IMR-90 (cell line): ENCODE data around the gene C22orf15.

Experiments
- BHLHE40 ChIP-seq: fragments of 150-350 bp; IDR thresholded peaks from 2 replicates; pipeline ENCODE4 v1.6.1; 2016; ENCODE audit warnings: mild to moderate bottlenecking, low read depth, low read length
- CEBPB ChIP-seq: IDR thresholded peaks from 2 replicates; pipeline ENCODE4 v1.6.1; 2012; ENCODE audit warnings: low read depth, low read length, improper control_type of control experiment
- MAZ ChIP-seq: IDR thresholded peaks from 2 replicates; pipeline ENCODE4 v1.6.1; 2012; ENCODE audit warnings: low read depth, mild to moderate bottlenecking, low read length, improper control_type of control experiment, moderate library complexity, borderline replicate concordance
- MXI1 ChIP-seq: IDR thresholded peaks from 2 replicates; pipeline ENCODE4 v1.6.1; 2012; ENCODE audit warnings: low read depth, mild to moderate bottlenecking, low read length, moderate library complexity, borderline replicate concordance
- POLR2A ChIP-seq: IDR thresholded peaks from 2 replicates; pipeline ENCODE4 v1.6.1; 2012; ENCODE audit warnings: mild to moderate bottlenecking, low read depth, low read length
- RCOR1 ChIP-seq: IDR thresholded peaks from 2 replicates; pipeline ENCODE4 v1.6.1; 2012; ENCODE audit warnings: mild to moderate bottlenecking, low read length, improper control_type of control experiment; ENCODE audit not compliant: insufficient replicate concordance
- RFX5 ChIP-seq: IDR thresholded peaks from 2 replicates; pipeline ENCODE4 v1.8.0; 2012; ENCODE audit warnings: low read depth, mild to moderate bottlenecking, low read length, moderate library complexity
- TF ChIP-seq, protein P1 (sequence below): conservative IDR thresholded peaks from 2 replicates; pipeline ENCODE4 v1.5.1; 2012; ENCODE audit warnings: mild to moderate bottlenecking, low read depth, low read length, improper control_type of control experiment
- TF ChIP-seq, protein P2 (sequence below): fragments of 150-350 bp; IDR thresholded peaks from 2 replicates; pipeline ENCODE4 v1.6.1; 2017; ENCODE audit warnings: mild to moderate bottlenecking, antibody characterized with exemption, low read length, low read depth

DNA sequence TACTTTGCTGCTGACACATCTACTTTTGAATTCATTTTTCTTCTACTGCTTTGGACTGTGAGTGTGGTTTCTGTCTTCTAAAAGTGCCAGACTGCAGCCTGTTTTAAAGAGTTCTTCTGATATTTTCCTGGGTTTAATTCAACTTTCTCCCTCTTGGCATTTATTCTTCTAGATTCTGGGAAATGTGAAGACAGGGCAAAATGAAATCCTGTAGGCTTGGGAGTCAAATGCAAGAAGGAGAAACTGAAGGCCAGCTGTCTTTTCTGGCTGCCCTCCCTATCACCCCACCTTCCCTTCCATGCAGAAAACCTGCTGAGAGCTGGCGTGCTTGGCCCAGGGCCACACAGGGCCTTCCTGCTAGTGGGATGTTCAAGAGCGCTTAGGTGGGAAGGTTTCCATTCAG is 19.5 kb upstream of the C22orf15 start:
- no peak for TF ChIP-seq MAZ
- TF ChIP-seq, protein P1, sequence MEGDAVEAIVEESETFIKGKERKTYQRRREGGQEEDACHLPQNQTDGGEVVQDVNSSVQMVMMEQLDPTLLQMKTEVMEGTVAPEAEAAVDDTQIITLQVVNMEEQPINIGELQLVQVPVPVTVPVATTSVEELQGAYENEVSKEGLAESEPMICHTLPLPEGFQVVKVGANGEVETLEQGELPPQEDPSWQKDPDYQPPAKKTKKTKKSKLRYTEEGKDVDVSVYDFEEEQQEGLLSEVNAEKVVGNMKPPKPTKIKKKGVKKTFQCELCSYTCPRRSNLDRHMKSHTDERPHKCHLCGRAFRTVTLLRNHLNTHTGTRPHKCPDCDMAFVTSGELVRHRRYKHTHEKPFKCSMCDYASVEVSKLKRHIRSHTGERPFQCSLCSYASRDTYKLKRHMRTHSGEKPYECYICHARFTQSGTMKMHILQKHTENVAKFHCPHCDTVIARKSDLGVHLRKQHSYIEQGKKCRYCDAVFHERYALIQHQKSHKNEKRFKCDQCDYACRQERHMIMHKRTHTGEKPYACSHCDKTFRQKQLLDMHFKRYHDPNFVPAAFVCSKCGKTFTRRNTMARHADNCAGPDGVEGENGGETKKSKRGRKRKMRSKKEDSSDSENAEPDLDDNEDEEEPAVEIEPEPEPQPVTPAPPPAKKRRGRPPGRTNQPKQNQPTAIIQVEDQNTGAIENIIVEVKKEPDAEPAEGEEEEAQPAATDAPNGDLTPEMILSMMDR, result no peak
- TF ChIP-seq POLR2A, result no peak
- TF ChIP-seq RFX5, result no peak
- TF ChIP-seq CEBPB, result no peak
- TF ChIP-seq, protein P2, sequence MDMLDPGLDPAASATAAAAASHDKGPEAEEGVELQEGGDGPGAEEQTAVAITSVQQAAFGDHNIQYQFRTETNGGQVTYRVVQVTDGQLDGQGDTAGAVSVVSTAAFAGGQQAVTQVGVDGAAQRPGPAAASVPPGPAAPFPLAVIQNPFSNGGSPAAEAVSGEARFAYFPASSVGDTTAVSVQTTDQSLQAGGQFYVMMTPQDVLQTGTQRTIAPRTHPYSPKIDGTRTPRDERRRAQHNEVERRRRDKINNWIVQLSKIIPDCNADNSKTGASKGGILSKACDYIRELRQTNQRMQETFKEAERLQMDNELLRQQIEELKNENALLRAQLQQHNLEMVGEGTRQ, result no peak
- TF ChIP-seq MXI1, result no peak
- no peak for TF ChIP-seq BHLHE40
- no peak for TF ChIP-seq RCOR1
